Activated T-helper 1 cell treated with Interleukin-2 at 50 U/mL for 16 hours (primary cell): ENCODE measurements around the gene FAIM2.

Source experiments
- DNase-seq: peaks from one replicate; pipeline ENCODE4 v3.0.0-alpha.2; 2020; ENCODE audit warnings: low read depth

FAIM2 gene

DNA sequence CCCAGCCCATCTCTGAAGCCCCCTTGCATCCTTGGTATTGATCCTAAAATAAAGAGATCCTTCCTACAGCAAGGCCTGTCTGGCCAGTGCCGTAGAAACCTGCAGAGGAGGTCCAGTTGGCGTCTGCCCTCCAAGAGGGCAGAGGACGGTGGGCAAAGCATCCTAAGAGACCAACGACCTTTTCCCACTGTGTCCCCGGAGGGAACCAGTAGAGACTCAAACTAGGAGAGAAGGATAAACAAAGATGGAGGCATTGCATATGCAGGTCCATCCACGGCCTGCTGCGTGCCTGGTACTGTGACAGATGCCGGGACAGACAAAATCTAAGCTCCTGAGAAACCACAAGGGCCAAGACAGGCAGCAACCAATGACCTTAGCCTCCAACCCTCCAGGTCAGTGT, 79.3 kb downstream of the FAIM2 start:
- no peak for DNase-seq

DNA sequence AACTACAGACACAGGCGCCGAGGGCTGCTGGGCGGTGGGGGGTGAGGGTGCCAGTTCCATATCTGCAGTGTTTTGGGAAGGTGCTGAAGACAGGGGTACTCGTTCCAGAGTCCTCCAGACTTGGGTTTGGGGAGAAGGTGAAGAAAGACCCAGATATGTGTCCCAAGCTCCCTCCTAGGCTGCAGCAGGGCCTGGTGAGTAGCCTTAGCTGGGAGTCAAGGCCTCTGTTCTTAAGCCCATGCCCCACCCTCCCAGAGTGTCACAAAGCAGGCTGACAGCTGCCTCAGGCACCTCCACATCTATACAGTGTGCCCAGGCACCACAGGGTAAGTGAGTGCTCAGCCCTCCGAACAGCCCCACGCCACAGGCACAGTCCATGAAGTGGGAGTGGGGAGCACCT, 79.7 kb downstream of the FAIM2 start:
- no peak for DNase-seq

DNA sequence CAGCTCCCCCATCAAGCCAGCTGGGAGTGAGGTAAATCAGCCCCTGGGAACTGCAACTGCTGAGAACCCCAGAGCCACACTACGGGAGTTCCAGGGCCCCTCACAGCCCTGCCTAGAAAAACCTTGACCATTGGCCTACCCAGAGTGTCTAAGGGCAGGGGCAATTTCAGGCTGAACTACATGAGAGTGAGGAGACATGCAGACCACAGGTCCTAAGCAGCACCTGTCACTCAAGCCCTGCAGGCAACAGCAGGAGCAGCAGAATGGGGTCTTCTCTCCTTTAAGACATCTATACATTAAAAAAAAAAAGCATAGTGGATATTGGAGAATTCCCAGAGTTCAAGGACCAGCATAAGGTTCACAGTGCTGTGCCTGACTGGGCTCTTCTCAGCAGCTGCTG, 80.3 kb downstream of the FAIM2 start:
- DNase-seq: no peak

DNA sequence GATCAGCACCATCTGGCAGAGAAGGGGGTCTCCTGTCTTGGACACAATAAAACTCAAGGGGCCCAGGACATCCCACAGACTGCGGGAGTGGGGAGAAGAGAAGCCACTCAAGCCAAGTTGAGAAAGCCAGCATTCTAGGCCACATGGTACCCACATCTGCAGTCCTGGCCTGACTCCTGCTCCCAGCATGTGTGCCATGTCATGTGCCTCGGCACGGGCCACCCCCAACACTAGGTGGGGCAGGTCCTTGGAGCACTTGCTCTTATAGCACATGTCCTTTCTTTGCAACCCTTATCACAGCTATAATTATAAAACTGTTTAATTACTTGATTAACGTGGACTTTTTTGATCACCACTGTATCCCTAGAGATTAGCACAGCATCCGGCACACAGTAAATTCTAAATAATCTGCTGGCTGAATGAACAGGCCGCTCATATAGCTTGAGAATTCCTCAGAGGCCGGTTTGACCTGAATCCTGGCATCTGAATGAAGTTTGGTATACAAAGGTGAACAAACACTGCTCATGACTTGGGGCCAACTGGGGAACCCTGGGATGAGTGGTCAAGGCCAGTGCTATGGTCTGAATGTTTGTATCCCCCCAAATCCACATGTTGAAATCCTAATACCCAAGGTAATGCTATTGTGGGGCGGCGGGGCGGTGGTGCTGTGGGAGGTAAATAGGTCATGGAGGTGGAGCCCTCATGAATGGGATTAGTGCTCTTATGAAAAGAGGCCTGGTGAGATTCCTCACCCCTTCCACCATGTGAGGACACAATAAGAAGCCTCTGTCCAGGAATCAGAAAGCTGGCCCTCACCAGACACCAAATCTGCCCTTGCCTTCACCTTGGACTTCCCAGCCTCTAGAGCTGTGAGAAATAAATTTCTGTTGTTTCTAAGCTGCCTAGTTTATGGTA, 82.1 kb downstream of the FAIM2 start:
- DNase-seq: no peak

DNA sequence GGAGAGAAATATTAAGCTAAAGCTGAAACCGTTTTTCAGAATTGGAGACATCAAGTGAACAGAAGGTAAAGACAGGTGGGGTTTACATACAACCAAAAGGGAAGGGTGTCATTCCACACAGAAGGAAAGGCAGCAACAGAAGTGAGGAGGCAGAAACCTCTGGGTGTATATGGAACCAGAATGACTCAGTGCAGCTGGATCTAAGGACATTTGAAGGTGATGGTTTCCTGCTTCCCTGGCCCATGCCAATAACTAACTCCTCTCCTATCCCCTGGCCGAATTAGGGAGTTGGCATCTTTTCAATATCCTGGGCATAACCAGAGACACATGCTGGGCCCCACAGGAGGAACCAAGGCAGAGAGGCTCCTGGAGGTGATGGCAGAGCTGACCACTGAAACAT, 83.9 kb downstream of the FAIM2 start:
- no peak for DNase-seq

DNA sequence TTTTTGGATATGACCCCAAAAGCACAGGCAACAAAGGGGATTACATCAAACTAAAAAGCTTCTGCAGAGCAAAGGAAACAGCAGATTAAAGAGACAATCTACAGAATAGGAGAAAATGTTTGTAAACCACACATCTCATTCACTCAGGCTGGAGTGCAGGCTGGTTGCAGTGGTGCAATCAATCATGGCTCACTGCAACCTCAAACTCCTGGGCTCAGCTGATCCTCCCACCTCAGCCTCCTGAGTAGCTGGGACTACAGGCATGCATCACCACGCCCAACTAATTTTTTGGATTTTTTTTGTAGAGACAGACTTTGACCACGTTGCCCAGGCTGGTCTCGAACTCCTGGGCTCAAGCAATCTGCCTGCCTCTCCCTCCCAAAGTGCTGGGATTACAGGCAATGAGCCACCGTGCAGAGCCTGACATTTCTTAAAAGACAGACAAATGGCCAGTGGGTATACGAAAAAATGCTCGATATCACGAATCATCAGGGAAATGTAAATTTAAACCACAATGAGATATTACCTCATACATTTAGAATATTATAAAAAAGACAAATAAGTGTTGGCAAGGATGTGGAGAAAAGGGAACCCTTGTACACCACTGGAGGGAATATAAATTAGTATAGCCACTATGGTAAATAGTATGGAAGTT, 85.3 kb downstream of the FAIM2 start:
- no peak for DNase-seq
